Neural cell (in vitro differentiated cells): ENCODE data around the gene FCHSD1. TPM values are rescaled to one million over a fixed set of nuclear protein-coding genes. Genes with fewer than 3 reads are reported as not detected.

ENCODE experiments used
- H2AFZ ChIP-seq: fragments of 200-600, 300-800 bp; sonication (generic), shearing (Covaris generic); 2 replicates; pipeline ENCODE4 v1.6.0; 2014; ENCODE audit warnings: low read depth, mild to moderate bottlenecking, antibody characterized with exemption, low read length, moderate library complexity
- H3F3A ChIP-seq: fragments of 200-600 bp; shearing (Covaris generic); 2 replicates; pipeline ENCODE4 v1.6.1; 2016; ENCODE audit warnings: mild to moderate bottlenecking, moderate library complexity, mixed read lengths, antibody characterized with exemption, low read length; ENCODE audit not compliant: insufficient read depth, poor library complexity, severe bottlenecking
- H3K27ac ChIP-seq: fragments of 200-600, 300-800 bp; sonication (generic), shearing (Covaris generic); 2 replicates; pipeline ENCODE4 v1.5.1; 2014; ENCODE audit warnings: mild to moderate bottlenecking, low read length, moderate library complexity
- H3K27me3 ChIP-seq: fragments of 300-800, 200-600 bp; sonication (generic), shearing (Covaris generic); 2 replicates; pipeline ENCODE4 v1.6.0; 2014; ENCODE audit warnings: mild to moderate bottlenecking, low read depth, low read length, moderate library complexity; ENCODE audit not compliant: insufficient read depth
- H3K36me3 ChIP-seq: fragments of 300-800, 200-600 bp; sonication (generic), shearing (Covaris generic); 2 replicates; pipeline ENCODE4 v1.5.1; 2014; ENCODE audit warnings: mild to moderate bottlenecking, antibody characterized with exemption, low read length, moderate library complexity; ENCODE audit not compliant: insufficient read depth
- H3K4me2 ChIP-seq: fragments of 300-800, 200-600 bp; sonication (generic), shearing (Covaris generic); 2 replicates; pipeline ENCODE4 v1.6.0; 2014; ENCODE audit warnings: mild to moderate bottlenecking, low read length
- H3K4me3 ChIP-seq: fragments of 300-800, 200-600 bp; sonication (generic), shearing (Covaris generic); 2 replicates; pipeline ENCODE4 v1.5.1; 2014; ENCODE audit warnings: mild to moderate bottlenecking, low read length, moderate library complexity
- H3K79me2 ChIP-seq: fragments of 200-600 bp; shearing (Covaris generic); replicated peaks from 2 replicates; pipeline ENCODE4 v1.6.0; 2014; ENCODE audit warnings: mild to moderate bottlenecking, low read length, moderate library complexity; ENCODE audit not compliant: insufficient read depth
- H3K9ac ChIP-seq: fragments of 300-800, 200-600 bp; sonication (generic), shearing (Covaris generic); 2 replicates; pipeline ENCODE4 v1.6.1; 2016; ENCODE audit warnings: mild to moderate bottlenecking, low read length, mixed read lengths
- H3K9me2 ChIP-seq: fragments of 200-600 bp; shearing (Covaris generic); 2 replicates; pipeline ENCODE4 v1.6.1; 2016; ENCODE audit warnings: mild to moderate bottlenecking, low read length, mixed read lengths; ENCODE audit not compliant: insufficient read depth
- H3K9me3 ChIP-seq: fragments of 200-600, 300-800 bp; sonication (generic), shearing (Covaris generic); 2 replicates; pipeline ENCODE4 v1.6.1; 2016; ENCODE audit warnings: mild to moderate bottlenecking, mixed run types, low read length, moderate library complexity, mixed read lengths
- H4K20me1 ChIP-seq: fragments of 200-600 bp; shearing (Covaris generic); 2 replicates; pipeline ENCODE4 v1.6.1; 2016; ENCODE audit warnings: mild to moderate bottlenecking, mixed run types; ENCODE audit not compliant: insufficient read depth
- EP300 ChIP-seq: fragments of 450-650 bp; conservative IDR thresholded peaks from 2 replicates; pipeline ENCODE4 v1.6.1; 2014; ENCODE audit warnings: antibody characterized with exemption, mild to moderate bottlenecking, moderate library complexity; ENCODE audit not compliant: poor library complexity, severe bottlenecking
- EZH2 ChIP-seq: fragments of 200-600, 300-800 bp; shearing (Covaris generic), sonication (generic); IDR thresholded peaks from 2 replicates; pipeline ENCODE4 v1.6.1; 2014; ENCODE audit warnings: antibody characterized with exemption, low read length, borderline replicate concordance, mild to moderate bottlenecking; ENCODE audit not compliant: insufficient read depth, poor library complexity, severe bottlenecking
- MXI1 ChIP-seq: fragments of 450-650 bp; conservative IDR thresholded peaks from 2 replicates; pipeline ENCODE4 v1.6.1; 2014; ENCODE audit warnings: antibody characterized with exemption, mild to moderate bottlenecking; ENCODE audit not compliant: poor library complexity, severe bottlenecking
- POLR2AphosphoS5 ChIP-seq: IDR thresholded peaks from 2 replicates; pipeline ENCODE4 v1.6.1; 2012
- RAD21 ChIP-seq: fragments of 450-650 bp; conservative IDR thresholded peaks from 2 replicates; pipeline ENCODE4 v1.6.1; 2014; ENCODE audit warnings: antibody characterized with exemption, mild to moderate bottlenecking, moderate library complexity
- SMC3 ChIP-seq: fragments of 450-650 bp; conservative IDR thresholded peaks from 2 replicates; pipeline ENCODE4 v1.6.1; 2014; ENCODE audit warnings: antibody characterized with exemption, mild to moderate bottlenecking, moderate library complexity; ENCODE audit not compliant: poor library complexity
- TAF1 ChIP-seq: IDR thresholded peaks from 2 replicates; pipeline ENCODE4 v1.6.1; 2012; ENCODE audit warnings: low read depth
- polyA plus RNA-seq: library from polyadenylated mRNA; depleted of rRNA; stranded (reverse); fragments of >200 nt; gene quantifications from 2 replicates; pipeline ENCODE4 v1.2.3, GENCODE V29; 2014
- TF ChIP-seq, protein P1 (sequence below): fragments of 450-650 bp; IDR thresholded peaks from 2 replicates; pipeline ENCODE4 v1.5.1; 2014; ENCODE audit warnings: antibody characterized with exemption, mild to moderate bottlenecking, moderate library complexity; ENCODE audit not compliant: poor library complexity, severe bottlenecking
- TF ChIP-seq, protein P2 (sequence below): IDR thresholded peaks from 2 replicates; pipeline ENCODE4 v1.6.1; 2012; ENCODE audit warnings: borderline replicate concordance

The FCHSD1 gene
- polyA plus RNA-seq, 1 donor from 2014 or later, result 3.9 TPM

DNA sequence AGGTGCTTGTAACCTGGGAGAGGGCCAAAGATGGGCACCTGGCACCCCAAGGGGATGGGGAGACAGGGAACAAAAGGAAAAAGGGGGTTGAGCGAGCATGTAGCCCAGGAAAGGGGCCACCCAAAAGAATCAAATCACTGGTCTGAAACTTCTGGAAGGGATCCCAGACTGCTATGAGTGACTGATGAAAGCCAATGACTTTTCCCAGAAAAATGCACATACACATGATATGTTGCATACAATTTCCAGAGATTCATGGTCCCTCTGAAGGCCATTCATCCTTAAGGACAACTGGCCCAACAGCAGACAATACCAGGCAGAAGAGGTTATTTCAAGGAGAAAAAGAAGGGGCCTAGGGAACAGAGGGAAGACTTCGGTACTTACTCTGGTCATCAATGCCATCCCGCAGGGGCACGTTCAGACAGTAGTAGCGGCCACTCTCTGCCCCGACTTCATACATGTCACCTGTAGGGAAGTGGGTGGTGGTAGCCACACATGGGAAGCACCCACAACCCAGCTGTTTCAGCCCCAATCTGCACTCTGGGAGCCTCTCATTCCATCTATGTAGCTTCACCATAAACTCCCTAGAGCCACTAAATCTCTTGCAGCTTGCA lies 22.9 kb downstream of the FCHSD1 start:
- no peaks in the 10 kb centered on the region for H3F3A ChIP-seq
- no peak overlapping the region for H3K4me3 ChIP-seq
- no peak overlapping the region for H3K27ac ChIP-seq
- H3K9me3 ChIP-seq, result no peaks in the 10 kb centered on the region
- TF ChIP-seq, protein P1, sequence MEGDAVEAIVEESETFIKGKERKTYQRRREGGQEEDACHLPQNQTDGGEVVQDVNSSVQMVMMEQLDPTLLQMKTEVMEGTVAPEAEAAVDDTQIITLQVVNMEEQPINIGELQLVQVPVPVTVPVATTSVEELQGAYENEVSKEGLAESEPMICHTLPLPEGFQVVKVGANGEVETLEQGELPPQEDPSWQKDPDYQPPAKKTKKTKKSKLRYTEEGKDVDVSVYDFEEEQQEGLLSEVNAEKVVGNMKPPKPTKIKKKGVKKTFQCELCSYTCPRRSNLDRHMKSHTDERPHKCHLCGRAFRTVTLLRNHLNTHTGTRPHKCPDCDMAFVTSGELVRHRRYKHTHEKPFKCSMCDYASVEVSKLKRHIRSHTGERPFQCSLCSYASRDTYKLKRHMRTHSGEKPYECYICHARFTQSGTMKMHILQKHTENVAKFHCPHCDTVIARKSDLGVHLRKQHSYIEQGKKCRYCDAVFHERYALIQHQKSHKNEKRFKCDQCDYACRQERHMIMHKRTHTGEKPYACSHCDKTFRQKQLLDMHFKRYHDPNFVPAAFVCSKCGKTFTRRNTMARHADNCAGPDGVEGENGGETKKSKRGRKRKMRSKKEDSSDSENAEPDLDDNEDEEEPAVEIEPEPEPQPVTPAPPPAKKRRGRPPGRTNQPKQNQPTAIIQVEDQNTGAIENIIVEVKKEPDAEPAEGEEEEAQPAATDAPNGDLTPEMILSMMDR, result no peak
- TF ChIP-seq EZH2, result no peak
- no peak for TF ChIP-seq POLR2AphosphoS5
- no peak for TF ChIP-seq SMC3
- no peak for TF ChIP-seq MXI1
- no peak for TF ChIP-seq RAD21
- no peak for TF ChIP-seq EP300
- TF ChIP-seq, protein P2, sequence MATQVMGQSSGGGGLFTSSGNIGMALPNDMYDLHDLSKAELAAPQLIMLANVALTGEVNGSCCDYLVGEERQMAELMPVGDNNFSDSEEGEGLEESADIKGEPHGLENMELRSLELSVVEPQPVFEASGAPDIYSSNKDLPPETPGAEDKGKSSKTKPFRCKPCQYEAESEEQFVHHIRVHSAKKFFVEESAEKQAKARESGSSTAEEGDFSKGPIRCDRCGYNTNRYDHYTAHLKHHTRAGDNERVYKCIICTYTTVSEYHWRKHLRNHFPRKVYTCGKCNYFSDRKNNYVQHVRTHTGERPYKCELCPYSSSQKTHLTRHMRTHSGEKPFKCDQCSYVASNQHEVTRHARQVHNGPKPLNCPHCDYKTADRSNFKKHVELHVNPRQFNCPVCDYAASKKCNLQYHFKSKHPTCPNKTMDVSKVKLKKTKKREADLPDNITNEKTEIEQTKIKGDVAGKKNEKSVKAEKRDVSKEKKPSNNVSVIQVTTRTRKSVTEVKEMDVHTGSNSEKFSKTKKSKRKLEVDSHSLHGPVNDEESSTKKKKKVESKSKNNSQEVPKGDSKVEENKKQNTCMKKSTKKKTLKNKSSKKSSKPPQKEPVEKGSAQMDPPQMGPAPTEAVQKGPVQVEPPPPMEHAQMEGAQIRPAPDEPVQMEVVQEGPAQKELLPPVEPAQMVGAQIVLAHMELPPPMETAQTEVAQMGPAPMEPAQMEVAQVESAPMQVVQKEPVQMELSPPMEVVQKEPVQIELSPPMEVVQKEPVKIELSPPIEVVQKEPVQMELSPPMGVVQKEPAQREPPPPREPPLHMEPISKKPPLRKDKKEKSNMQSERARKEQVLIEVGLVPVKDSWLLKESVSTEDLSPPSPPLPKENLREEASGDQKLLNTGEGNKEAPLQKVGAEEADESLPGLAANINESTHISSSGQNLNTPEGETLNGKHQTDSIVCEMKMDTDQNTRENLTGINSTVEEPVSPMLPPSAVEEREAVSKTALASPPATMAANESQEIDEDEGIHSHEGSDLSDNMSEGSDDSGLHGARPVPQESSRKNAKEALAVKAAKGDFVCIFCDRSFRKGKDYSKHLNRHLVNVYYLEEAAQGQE, result no peak
- no peak for TF ChIP-seq TAF1
- no peak overlapping the region for H3K4me2 ChIP-seq
- peaks cover 13% of the 10 kb centered on the region for H3K36me3 ChIP-seq
- H2AFZ ChIP-seq, result no peak overlapping the region
- H3K9me2 ChIP-seq, result no peaks in the 10 kb centered on the region
- no peaks in the 10 kb centered on the region for H4K20me1 ChIP-seq
- H3K9ac ChIP-seq, result no peak overlapping the region
- no peaks in the 10 kb centered on the region for H3K27me3 ChIP-seq
- H3K79me2 ChIP-seq, result no peaks in the 10 kb centered on the region

DNA sequence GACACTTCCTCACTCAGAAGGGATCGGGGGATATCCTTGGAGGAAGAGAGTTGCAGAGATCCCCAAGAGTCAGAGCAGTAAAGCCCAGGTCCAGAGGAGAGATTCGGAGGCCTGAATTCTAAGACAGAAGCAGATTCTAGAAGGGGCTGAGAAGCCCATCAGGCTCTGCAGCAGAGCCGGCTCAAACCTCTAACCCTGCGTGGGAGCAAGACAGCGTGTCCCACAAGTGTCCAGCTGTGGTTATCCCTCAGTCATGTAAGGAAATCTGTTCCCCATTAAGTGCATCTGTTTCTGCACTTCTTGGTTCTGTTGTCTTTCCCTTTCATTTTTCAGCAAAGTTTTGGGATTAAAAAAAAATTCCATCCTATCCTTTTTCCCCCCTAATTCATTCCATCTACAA lies 27.6 kb downstream of the FCHSD1 start:
- Histone ChIP-seq H2AFZ (no peak overlapping the region), H3K79me2 (no peaks in the 10 kb centered on the region), H3K4me3 (no peak overlapping the region), H3K27ac (no peak overlapping the region), H3K27me3 (no peaks in the 10 kb centered on the region), H3K9ac (no peak overlapping the region), H4K20me1 (no peaks in the 10 kb centered on the region), H3F3A (no peaks in the 10 kb centered on the region), H3K4me2 (no peak overlapping the region), H3K36me3 (no peaks in the 10 kb centered on the region), H3K9me3 (no peaks in the 10 kb centered on the region), H3K9me2 (no peaks in the 10 kb centered on the region)
- TF ChIP-seq EZH2 (no peak), POLR2AphosphoS5 (no peak), EP300 (no peak), TAF1 (no peak), MXI1 (no peak), SMC3 (no peak), RAD21 (no peak)
- TF ChIP-seq, protein P1, result no peak
- TF ChIP-seq, protein P2, result no peak
